DND-41 (cell line): Measurements from ENCODE around the gene GCLM.

Experiments used
- EZH2 ChIP-seq: IDR thresholded peaks from 3 replicates; pipeline ENCODE4 v1.6.1; 2012; ENCODE audit warnings: borderline replicate concordance, low read depth, mild to moderate bottlenecking, moderate library complexity, low read length, inconsistent platforms; ENCODE audit not compliant: severe bottlenecking
- TF ChIP-seq, protein P1 (sequence below): IDR thresholded peaks from 2 replicates; pipeline ENCODE4 v1.5.1; 2012; ENCODE audit warnings: borderline replicate concordance, low read length, moderate library complexity, mild to moderate bottlenecking; ENCODE audit not compliant: poor library complexity, severe bottlenecking; ENCODE audit errors: extremely low read depth

DNA sequence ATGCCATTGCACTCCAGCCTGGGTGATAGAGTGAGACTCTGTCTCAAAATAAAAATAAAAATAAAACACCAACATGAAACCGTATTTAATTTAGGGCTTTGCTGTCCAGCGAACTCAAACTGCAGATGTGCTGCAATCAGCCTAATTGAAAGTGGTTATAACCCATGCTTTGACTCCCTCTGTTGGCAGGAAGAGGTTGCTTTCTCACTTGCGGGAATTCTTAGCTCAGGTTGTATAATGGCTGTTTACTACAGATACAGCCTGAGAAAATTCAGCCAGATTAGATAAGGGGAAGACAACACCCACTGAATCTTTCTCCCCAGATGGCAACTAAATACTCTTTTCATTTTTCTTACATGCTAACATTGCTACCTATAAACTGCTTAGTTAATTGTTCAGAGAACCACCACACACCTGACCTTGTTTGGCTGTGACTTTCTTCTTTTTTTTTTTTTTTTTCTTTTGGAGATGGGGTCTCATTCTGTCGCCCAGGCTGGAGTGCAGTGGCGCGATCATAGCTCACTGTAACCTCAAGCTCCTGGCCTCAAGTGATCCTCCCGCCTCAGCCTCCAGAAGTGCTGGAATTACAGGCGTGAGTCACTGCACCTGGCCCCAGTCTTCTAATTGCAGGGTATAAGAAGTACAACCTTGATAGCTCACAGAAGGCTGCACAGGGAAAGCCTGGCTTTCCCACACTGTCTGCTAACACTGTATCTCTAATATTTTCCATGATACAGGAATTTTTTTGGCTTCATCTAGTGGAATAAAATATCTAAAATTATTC is 64.8 kb downstream of the GCLM start:
- TF ChIP-seq, protein P1, sequence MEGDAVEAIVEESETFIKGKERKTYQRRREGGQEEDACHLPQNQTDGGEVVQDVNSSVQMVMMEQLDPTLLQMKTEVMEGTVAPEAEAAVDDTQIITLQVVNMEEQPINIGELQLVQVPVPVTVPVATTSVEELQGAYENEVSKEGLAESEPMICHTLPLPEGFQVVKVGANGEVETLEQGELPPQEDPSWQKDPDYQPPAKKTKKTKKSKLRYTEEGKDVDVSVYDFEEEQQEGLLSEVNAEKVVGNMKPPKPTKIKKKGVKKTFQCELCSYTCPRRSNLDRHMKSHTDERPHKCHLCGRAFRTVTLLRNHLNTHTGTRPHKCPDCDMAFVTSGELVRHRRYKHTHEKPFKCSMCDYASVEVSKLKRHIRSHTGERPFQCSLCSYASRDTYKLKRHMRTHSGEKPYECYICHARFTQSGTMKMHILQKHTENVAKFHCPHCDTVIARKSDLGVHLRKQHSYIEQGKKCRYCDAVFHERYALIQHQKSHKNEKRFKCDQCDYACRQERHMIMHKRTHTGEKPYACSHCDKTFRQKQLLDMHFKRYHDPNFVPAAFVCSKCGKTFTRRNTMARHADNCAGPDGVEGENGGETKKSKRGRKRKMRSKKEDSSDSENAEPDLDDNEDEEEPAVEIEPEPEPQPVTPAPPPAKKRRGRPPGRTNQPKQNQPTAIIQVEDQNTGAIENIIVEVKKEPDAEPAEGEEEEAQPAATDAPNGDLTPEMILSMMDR, result peak; percentile 93
- no peak for TF ChIP-seq EZH2
